Cardiac muscle cell (in vitro differentiated cells and primary cell): ENCODE results near the gene MMP21. TPM values are rescaled to one million over a fixed set of nuclear protein-coding genes. Genes with fewer than 3 reads are reported as not detected.

Experiments
- DNase-seq, 2 donors: peaks; one replicate each; pipeline versions ENCODE4 v3.0.0 to v3.0.0-alpha.2; 2010 to 2017; ENCODE audit warnings: low read depth in 1 of 2, low spot score in 1 of 2
- H3K27ac ChIP-seq: fragments of 200-600 bp; sonication (generic); 2 replicates; pipeline ENCODE4 v1.5.1; 2016
- H3K27me3 ChIP-seq: fragments of 200-600 bp; sonication (generic); 2 replicates; pipeline ENCODE4 v1.6.0; 2016; ENCODE audit warnings: control low read depth
- H3K36me3 ChIP-seq: fragments of 200-600 bp; sonication (generic); 2 replicates; pipeline ENCODE4 v1.5.1; 2016; ENCODE audit warnings: control low read depth
- H3K4me1 ChIP-seq: fragments of 200-600 bp; sonication (generic); 2 replicates; pipeline ENCODE4 v1.8.1; 2017; ENCODE audit warnings: low read depth, mild to moderate bottlenecking, mixed run types
- H3K4me3 ChIP-seq: fragments of 200-600 bp; sonication (generic); 2 replicates; pipeline ENCODE4 v1.5.1; 2016; ENCODE audit warnings: mild to moderate bottlenecking
- H3K9me3 ChIP-seq: fragments of 200-600 bp; sonication (generic); 2 replicates; pipeline ENCODE4 v1.5.1; 2017; ENCODE audit warnings: low read depth, mild to moderate bottlenecking, control low read depth
- CTCF ChIP-seq: IDR thresholded peaks from 2 replicates; pipeline ENCODE4 v1.5.1; 2012; ENCODE audit warnings: low read depth, mild to moderate bottlenecking, low read length
- polyA plus RNA-seq: library from polyadenylated mRNA; unstranded; fragments of >200 nt; fragmentation: Nextera tagmentation; extraction: Ambion mirVana; gene quantifications from 2 replicates; pipeline ENCODE4 v1.2.1, GENCODE V29; 2016
- total RNA-seq: library from RNA; depleted of rRNA; stranded (reverse); fragments of >200 nt; gene quantifications from 2 replicates; pipeline ENCODE4 v1.2.3, GENCODE V29; 2016

MMP21 gene
- total and polyA plus RNA-seq, 2 experiments from 2014 or later, result not detected

GRCh38 chr10:125762692-125763648 lies 12.7 kb downstream of the MMP21 start:
- Histone ChIP-seq H3K27me3 (no peaks in the 10 kb centered on the region), H3K4me3 (no peak overlapping the region), H3K27ac (no peak overlapping the region), H3K9me3 (no peaks in the 10 kb centered on the region), H3K4me1 (no peaks in the 10 kb centered on the region), H3K36me3 (peaks cover 48% of the 10 kb centered on the region)
- no peak for DNase-seq
- TF ChIP-seq CTCF, result no peak

- no peak for DNase-seq
- Histone ChIP-seq H3K36me3 (peaks cover 55% of the 10 kb centered on the region), H3K27ac (no peak overlapping the region)
Measured at GRCh38 chr10:125761961-125762360, 13.7 kb downstream of the MMP21 start.

GRCh38 chr10:125757742-125758141 lies 17.9 kb downstream of the MMP21 start:
- TF ChIP-seq CTCF, result no peak

More at GRCh38 chr10:125761961-125762360, 13.7 kb downstream of the MMP21 start:
- H3K4me3 ChIP-seq, result no peak overlapping the region
- H3K9me3 ChIP-seq, result no peaks in the 10 kb centered on the region
- no peaks in the 10 kb centered on the region for H3K4me1 ChIP-seq
- no peak for TF ChIP-seq CTCF
- H3K27me3 ChIP-seq, result no peaks in the 10 kb centered on the region

GRCh38 chr10:125756853-125757487 lies 18.7 kb downstream of the MMP21 start:
- peaks cover 61% of the 10 kb centered on the region for H3K36me3 ChIP-seq
- DNase-seq, result no peak
- no peaks in the 10 kb centered on the region for H3K4me1 ChIP-seq
- no peak overlapping the region for H3K27ac ChIP-seq
- no peak overlapping the region for H3K4me3 ChIP-seq
- no peak for TF ChIP-seq CTCF
- H3K9me3 ChIP-seq, result no peaks in the 10 kb centered on the region
- no peaks in the 10 kb centered on the region for H3K27me3 ChIP-seq

More at GRCh38 chr10:125757742-125758141, 17.9 kb downstream of the MMP21 start:
- Histone ChIP-seq H3K27me3 (no peaks in the 10 kb centered on the region), H3K9me3 (no peaks in the 10 kb centered on the region), H3K36me3 (peaks cover 56% of the 10 kb centered on the region), H3K4me3 (no peak overlapping the region), H3K27ac (no peak overlapping the region), H3K4me1 (no peaks in the 10 kb centered on the region)
- no peak for DNase-seq

- Histone ChIP-seq H3K9me3 (no peaks in the 10 kb centered on the region), H3K27me3 (no peaks in the 10 kb centered on the region), H3K27ac (no peak overlapping the region), H3K4me3 (no peak overlapping the region), H3K4me1 (no peaks in the 10 kb centered on the region), H3K36me3 (peaks cover 63% of the 10 kb centered on the region)
- no peak for DNase-seq
- TF ChIP-seq CTCF, result no peak
Measured at GRCh38 chr10:125756196-125756595, 19.4 kb downstream of the MMP21 start.
